Retinal pigment epithelial cell (primary cell): ENCODE measurements around the gene FRRS1.

Experiments used
- DNase-seq: peaks from one replicate; pipeline ENCODE4 v3.0.0-alpha.2; 2010; ENCODE audit warnings: low read depth
- H3K4me3 ChIP-seq: 2 replicates; pipeline ENCODE4 v1.5.1; 2011; ENCODE audit warnings: mild to moderate bottlenecking, low read length, control low read depth, moderate library complexity
- TF ChIP-seq, protein P1 (sequence below): conservative IDR thresholded peaks from 2 replicates; pipeline ENCODE4 v1.5.1; 2011; ENCODE audit warnings: low read depth, low read length, control low read depth, inconsistent platforms

FRRS1 gene

DNA sequence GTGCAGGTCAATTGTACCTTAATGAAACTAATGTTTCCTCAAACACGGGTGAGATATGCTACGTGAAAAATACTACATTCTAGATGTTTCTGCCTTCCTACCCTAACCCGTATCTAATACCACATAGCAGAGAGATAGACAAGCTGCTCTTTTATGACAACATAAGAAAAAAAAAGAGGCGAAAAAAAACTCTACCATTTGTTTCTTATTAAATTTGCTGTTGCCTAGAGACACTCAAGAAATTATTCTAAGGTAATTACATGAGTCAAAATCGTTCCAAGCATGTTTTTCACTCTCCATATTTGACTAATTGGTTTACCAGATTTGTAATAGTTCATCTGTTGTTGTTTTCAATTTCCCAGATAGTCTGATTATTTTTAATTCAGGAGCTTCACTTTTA, 93.1 kb downstream of the FRRS1 start:
- no peak overlapping the region for H3K4me3 ChIP-seq
- no peak for DNase-seq
- TF ChIP-seq, protein P1, sequence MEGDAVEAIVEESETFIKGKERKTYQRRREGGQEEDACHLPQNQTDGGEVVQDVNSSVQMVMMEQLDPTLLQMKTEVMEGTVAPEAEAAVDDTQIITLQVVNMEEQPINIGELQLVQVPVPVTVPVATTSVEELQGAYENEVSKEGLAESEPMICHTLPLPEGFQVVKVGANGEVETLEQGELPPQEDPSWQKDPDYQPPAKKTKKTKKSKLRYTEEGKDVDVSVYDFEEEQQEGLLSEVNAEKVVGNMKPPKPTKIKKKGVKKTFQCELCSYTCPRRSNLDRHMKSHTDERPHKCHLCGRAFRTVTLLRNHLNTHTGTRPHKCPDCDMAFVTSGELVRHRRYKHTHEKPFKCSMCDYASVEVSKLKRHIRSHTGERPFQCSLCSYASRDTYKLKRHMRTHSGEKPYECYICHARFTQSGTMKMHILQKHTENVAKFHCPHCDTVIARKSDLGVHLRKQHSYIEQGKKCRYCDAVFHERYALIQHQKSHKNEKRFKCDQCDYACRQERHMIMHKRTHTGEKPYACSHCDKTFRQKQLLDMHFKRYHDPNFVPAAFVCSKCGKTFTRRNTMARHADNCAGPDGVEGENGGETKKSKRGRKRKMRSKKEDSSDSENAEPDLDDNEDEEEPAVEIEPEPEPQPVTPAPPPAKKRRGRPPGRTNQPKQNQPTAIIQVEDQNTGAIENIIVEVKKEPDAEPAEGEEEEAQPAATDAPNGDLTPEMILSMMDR, result no peak

- TF ChIP-seq, protein P1, result no peak
- no peak overlapping the region for H3K4me3 ChIP-seq
- DNase-seq, result peak; percentile 96
These were observed 93.8 kb downstream of the FRRS1 start for GRCh38 chr1:99672530-99673213.

DNA sequence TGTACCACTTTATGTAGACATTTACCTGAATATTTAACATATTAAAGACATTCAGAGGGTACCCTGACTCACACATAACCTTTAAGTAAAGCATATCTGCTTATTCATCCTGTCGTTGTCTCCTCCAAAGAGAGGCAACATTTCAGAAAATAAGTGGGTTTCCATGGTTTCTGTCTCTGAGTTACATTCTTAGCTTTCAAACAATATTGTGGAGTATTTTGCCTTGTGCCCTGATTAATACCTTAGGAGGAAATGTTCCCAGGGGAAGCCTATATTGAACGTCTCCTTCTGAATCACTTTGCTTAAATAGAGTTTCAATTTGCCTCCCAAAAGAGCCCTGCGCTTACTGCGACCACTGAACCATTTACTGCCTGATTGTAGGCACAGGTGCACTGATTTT, 94.4 kb downstream of the FRRS1 start:
- H3K4me3 ChIP-seq, result no peak overlapping the region
- TF ChIP-seq, protein P1, result no peak
- peak; percentile 72 for DNase-seq

GRCh38 chr1:99670583-99670982, 95.9 kb downstream of the FRRS1 start:
- TF ChIP-seq, protein P1, result no peak
- DNase-seq, result no peak
- H3K4me3 ChIP-seq, result no peak overlapping the region

DNA sequence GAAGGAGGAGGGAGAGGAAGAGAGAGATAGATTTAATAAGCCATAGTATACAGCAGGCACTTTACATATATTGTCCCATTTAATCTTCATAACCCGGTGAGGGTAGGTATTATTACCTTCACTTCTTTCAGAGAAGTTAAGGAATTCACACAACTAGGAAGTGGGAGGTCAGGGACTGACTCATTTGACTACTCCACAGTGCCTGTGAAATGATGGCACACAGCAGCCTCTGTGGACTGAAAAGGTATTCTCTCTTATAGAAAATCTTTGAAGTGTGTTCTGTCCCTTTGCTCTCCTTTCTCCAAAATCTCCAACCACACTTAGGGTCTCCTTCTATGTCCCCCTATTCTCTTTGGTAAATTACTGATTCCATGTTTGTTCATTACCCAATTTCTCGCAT, 96.6 kb downstream of the FRRS1 start:
- no peak overlapping the region for H3K4me3 ChIP-seq
- TF ChIP-seq, protein P1, result no peak

DNA sequence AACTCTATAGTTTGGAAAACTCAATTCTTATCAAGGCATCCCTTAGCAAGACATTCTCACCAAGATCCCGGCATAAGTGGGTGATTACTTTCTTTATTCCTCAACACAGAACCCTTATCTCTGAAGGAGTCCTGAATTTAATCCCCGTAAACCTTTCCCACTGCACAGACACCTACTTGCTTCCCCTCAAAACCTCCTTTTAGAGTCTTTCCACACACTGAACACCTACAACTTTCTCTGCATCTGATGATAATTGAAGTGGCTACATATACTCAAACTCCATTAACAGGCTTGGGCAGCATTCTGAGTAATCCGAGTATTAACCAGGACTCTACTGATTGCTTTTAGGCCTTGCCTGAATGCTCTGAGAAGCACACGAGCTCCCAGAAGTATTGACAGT, 97.1 kb downstream of the FRRS1 start:
- DNase-seq, result no peak
- TF ChIP-seq, protein P1, result no peak
- no peak overlapping the region for H3K4me3 ChIP-seq

More for the DNA sequence above, 96.6 kb downstream of the FRRS1 start:
- DNase-seq, result no peak

DNA sequence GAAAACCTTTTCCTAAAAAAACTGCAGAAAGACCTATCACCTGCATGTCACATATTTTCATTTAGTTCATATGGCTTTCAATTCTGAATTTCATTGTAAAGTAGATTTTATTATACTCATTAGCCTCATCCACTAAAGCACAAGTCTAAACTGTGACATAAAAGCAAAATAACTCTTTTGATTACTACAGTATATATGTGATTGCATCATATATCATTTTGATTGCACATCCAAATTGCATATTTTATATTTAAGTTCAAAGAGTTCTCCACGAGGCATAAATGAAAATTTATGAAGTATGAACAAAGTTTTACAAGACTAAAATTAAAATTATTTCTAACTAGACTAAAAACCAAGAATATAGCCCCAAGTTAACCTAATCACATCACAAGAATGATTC, 101.2 kb downstream of the FRRS1 start:
- no peak overlapping the region for H3K4me3 ChIP-seq
- DNase-seq, result no peak
- TF ChIP-seq, protein P1, result no peak
